Calu3 (cell line): ENCODE data around the gene SLC9A2. TPM values are rescaled to one million over a fixed set of nuclear protein-coding genes. Genes with fewer than 3 reads are reported as not detected.
A peak's percentile ranks its signal among the peaks of the same experiment; 100 is the strongest.

Experiments
- BruUV-seq: library from RNA; stranded (reverse); fragments of 400-500 nt; replicated peaks from 2 replicates; lab custom pipeline; 2021; lab: Mats Ljungman, UMichigan
- CTCF ChIA-PET: fragments of 300-600 bp; sonication (Branson Sonifier 250); formaldehyde crosslinking; loops from one replicate; lab custom pipeline; 2022; ENCODE audit warnings: antibody characterized with exemption; lab: Charles Lee
- DNase-seq: peaks from one replicate; pipeline ENCODE4 v3.0.0; 2022
- H3K27ac Mint-ChIP-seq: one replicate; pipeline ENCODE4 v1.8.0; 2022; ENCODE audit warnings: mixed read lengths; ENCODE audit not compliant: unreplicated experiment
- H3K27me3 Mint-ChIP-seq: one replicate; pipeline ENCODE4 v1.8.0; 2022; ENCODE audit warnings: mixed read lengths; ENCODE audit not compliant: unreplicated experiment
- H3K36me3 Mint-ChIP-seq: one replicate; pipeline ENCODE4 v1.8.0; 2022; ENCODE audit warnings: mild to moderate bottlenecking, moderate library complexity, mixed read lengths; ENCODE audit not compliant: insufficient read depth, unreplicated experiment
- H3K4me1 Mint-ChIP-seq: one replicate; pipeline ENCODE4 v1.8.0; 2022; ENCODE audit warnings: mild to moderate bottlenecking, low read depth, mixed read lengths; ENCODE audit not compliant: unreplicated experiment
- H3K4me3 Mint-ChIP-seq: one replicate; pipeline ENCODE4 v1.8.0; 2022; ENCODE audit warnings: mild to moderate bottlenecking, low read depth, moderate library complexity, mixed read lengths; ENCODE audit not compliant: unreplicated experiment
- H3K9me3 Mint-ChIP-seq: one replicate; pipeline ENCODE4 v1.8.0; 2022; ENCODE audit warnings: low read depth, mixed read lengths; ENCODE audit not compliant: unreplicated experiment
- intact Hi-C: fragments of 100-400 bp; cut with micrococcal nuclease; formaldehyde crosslinking; loops from one replicate; pipeline ENCODE4 v1.10.0; 2022; ENCODE audit not compliant: unreplicated experiment
- total RNA-seq: library from RNA; stranded (reverse); gene quantifications from 2 replicates; pipeline ENCODE4 v1.2.3, GENCODE V29; 2022
- TF ChIP-seq, protein P1 (sequence below): fragments of 200-600 bp; IDR thresholded peaks from one replicate; pipeline ENCODE4 v1.8.0; 2022; ENCODE audit warnings: antibody characterized with exemption; ENCODE audit not compliant: unreplicated experiment

The SLC9A2 gene
- total RNA-seq, 1 experiment from 2014 or later, result 5.7 TPM

DNA sequence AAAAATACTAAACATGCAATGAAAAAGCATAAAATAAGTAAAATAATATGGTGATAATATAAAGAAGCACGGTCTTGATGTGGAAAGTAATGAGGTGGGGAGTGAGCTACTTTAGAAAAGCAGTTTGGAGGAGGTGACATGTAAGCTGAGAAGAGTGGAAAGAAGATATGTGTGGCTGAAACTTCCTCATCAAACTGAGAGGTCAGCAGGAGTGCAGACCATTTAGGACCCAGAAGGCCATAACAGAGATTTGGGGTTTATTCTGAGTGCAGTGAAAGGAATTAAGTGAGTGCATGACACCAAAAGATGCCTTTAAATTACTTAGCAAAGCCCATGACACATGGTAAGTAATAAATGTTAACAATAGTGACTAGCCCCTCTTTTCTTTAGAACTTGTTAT lies 118.1 kb downstream of the SLC9A2 start:
- intact Hi-C loops, result no loop called here
- BruUV-seq, result no TSS peak

DNA sequence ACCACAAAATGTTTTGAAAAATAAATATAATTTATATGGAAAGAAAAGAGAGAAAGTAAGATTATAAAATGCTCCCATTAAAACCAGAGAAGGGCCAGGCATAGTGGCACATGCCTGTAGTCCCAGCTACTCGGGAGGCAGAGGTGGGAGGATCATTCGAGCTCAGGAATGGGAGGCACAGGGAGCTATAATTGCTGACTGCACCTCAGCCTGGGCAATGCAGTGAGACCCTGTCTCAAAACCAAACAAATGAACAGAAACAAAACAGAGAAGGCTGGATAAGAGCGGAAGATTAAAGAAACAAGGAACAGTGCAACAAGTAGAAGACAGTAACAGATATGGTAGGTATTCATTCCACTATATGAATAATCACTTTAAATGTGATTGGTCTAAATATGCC lies 123.9 kb downstream of the SLC9A2 start:
- no peak for DNase-seq
- intact Hi-C loops, result no loop called here
- Mint-ChIP-seq H3K9me3 (no peaks in the 10 kb centered on the region), H3K4me3 (no peak overlapping the region), H3K4me1 (no peaks in the 10 kb centered on the region), H3K36me3 (no peaks in the 10 kb centered on the region), H3K27me3 (no peaks in the 10 kb centered on the region), H3K27ac (no peak overlapping the region)
- TF ChIP-seq, protein P1, sequence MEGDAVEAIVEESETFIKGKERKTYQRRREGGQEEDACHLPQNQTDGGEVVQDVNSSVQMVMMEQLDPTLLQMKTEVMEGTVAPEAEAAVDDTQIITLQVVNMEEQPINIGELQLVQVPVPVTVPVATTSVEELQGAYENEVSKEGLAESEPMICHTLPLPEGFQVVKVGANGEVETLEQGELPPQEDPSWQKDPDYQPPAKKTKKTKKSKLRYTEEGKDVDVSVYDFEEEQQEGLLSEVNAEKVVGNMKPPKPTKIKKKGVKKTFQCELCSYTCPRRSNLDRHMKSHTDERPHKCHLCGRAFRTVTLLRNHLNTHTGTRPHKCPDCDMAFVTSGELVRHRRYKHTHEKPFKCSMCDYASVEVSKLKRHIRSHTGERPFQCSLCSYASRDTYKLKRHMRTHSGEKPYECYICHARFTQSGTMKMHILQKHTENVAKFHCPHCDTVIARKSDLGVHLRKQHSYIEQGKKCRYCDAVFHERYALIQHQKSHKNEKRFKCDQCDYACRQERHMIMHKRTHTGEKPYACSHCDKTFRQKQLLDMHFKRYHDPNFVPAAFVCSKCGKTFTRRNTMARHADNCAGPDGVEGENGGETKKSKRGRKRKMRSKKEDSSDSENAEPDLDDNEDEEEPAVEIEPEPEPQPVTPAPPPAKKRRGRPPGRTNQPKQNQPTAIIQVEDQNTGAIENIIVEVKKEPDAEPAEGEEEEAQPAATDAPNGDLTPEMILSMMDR, result no peak
- CTCF ChIA-PET, result no interaction called here
- BruUV-seq, result no TSS peak

More for the DNA sequence above, 118.1 kb downstream of the SLC9A2 start:
- Mint-ChIP-seq H3K36me3 (peaks cover 19% of the 10 kb centered on the region), H3K27me3 (no peaks in the 10 kb centered on the region), H3K4me1 (peaks cover 9% of the 10 kb centered on the region), H3K4me3 (peak overlapping the region; percentile 99), H3K9me3 (no peaks in the 10 kb centered on the region), H3K27ac (peak overlapping the region; percentile 75)
- CTCF ChIA-PET, result interaction anchor here (1.0 to 1.6 kb wide), 2 partner anchors 16 to 69 kb away, joined by 4 to 11 read pairs; no protein-coding TSS in a partner anchor
- DNase-seq, result no peak
- TF ChIP-seq, protein P1, result no peak

DNA sequence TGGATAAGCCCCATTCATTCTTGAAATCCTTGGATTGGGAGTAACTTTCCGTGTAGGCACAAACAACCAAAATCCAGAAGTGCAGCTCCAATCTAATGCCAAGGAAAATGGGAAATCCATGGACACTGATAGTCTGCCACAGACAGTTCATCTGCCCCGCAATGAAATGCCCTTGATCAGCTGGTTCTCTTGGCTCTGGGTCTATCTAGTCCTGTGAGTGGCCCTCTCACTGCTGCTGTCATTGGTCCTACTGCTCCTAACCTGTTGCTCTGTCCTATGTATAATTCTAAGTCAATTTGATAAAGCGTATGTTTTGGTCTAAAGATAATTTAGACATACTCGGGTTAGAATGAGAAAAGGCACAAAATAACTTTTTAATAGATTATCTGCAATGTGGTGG lies 128.8 kb downstream of the SLC9A2 start:
- H3K36me3 Mint-ChIP-seq, result no peaks in the 10 kb centered on the region

DNA sequence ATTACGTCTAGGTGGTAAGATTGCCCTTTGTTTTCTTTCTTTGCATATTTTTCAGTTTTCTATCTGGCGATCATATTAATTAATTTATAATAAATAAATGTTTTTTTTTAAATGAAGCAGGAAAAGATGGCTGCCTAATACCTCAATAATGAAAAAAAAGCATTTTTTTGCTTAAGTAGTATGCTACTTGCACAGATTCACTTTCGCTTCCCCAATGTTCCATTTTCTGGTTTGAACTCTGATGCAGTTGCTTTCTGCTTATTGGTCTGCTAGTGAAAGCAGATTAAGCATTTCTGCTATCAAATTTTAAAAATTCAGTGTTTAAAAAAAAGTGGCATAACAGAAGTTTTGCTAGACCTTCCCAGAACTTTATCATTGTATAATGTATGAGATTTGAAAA lies 130.6 kb downstream of the SLC9A2 start:
- Mint-ChIP-seq H3K4me3 (no peak overlapping the region), H3K9me3 (no peaks in the 10 kb centered on the region), H3K27ac (no peak overlapping the region), H3K27me3 (no peaks in the 10 kb centered on the region), H3K4me1 (no peaks in the 10 kb centered on the region), H3K36me3 (no peaks in the 10 kb centered on the region)
- intact Hi-C loops, result no loop called here
- no peak for DNase-seq
- no TSS peak for BruUV-seq
- TF ChIP-seq, protein P1, result no peak
- CTCF ChIA-PET, result no interaction called here

More for the DNA sequence above, 128.8 kb downstream of the SLC9A2 start:
- BruUV-seq, result no TSS peak
- Mint-ChIP-seq H3K4me1 (no peaks in the 10 kb centered on the region), H3K27ac (no peak overlapping the region), H3K9me3 (no peaks in the 10 kb centered on the region), H3K4me3 (no peak overlapping the region), H3K27me3 (no peaks in the 10 kb centered on the region)
- DNase-seq, result no peak
- CTCF ChIA-PET, result no interaction called here
- TF ChIP-seq, protein P1, result no peak
- intact Hi-C loops, result no loop called here
